GM12874 (cell line): ENCODE measurements around the gene SORBS1.

Experiments
- CTCF ChIP-seq: IDR thresholded peaks from 2 replicates; pipeline ENCODE4 v1.5.1; 2011; ENCODE audit warnings: low read depth, mild to moderate bottlenecking, control low read depth, low read length, moderate library complexity; ENCODE audit not compliant: insufficient read depth

SORBS1 gene

DNA sequence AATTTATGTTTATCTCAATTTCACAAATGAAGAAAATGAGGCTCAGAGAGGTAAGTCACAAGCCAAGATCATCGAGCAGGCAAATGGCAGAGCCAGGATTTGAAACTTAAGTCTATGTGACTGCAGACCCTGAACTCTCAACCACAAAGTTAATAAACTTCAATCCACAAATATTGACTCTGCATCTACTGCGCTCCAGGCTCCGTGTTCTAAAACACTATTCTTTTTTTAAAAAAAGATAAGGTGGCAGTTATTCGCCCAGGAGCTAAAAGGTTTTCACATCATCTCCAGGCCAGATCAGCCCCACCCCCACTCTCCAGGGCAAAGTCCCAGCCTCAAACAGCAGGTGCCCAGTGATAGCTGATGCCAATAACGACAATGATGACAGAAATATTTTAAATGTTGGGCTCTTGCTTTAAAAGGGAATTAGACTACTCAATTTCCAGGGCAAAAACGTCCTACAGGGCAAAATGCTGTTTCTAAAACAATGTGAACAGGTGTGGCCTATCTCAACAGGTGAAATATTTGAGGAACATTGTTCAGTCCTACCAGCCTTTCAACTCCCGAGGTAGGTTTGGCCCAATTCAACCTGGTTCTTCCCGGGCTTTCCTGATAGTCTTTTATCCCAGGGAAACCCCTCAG is 85.2 kb downstream of the SORBS1 start:
- TF ChIP-seq CTCF = no peak

DNA sequence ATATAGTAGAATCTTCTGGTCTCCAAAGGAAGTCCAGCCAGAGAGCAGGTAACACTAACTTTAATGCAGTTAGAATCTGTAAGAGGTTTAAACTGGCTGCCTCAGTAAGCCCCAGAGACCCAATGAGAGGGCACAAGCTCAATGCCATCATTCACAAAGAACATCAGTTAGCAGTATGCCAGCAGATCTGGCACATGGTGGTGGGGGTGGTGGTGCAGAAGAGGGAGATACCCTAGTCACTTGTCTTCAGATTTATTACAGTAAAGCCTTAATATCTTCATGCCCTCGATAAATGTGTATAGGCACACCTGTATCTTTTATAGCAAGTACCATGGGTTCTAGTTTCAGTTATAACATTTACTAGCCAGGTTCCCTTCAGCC is 86.2 kb downstream of the SORBS1 start:
- no peak for TF ChIP-seq CTCF

DNA sequence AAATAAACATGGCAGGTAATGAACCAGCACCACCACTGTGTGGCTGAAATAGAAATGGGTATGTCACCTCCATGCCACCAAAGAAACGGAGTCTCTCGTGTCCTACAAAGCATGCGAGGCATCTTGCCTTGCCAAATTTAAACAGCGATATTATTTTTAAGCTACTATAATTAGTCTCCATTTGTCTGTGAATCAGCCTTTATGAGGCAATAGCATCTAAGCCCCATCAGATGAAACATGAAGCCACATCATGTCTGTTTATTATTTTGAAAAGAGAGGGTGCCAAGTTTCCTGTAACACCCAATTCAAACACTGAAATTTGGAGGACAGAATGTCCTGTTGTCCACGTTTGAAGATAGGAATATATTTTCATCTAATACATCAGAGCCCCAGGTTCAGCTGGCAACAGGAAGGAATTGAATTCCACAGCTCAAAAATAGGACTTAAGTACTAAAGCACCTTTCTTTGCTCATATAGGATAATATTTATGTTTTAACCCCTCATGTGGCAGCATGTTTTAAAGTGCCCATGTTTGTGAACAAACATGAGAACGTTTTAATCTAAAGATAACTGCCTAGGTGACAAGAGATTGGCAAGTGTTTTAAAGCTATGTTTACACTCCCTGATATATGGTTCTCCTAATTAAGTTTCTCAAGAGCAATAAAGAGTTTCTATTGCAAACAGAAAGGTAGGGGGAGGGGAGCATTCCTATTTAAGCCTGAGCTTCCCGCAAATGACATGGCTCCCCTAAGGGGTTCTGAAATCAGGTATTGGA is 86.8 kb downstream of the SORBS1 start:
- TF ChIP-seq CTCF = no peak

- no peak for TF ChIP-seq CTCF
Measured at GRCh38 chr10:95472304-95473088, 88.7 kb downstream of the SORBS1 start.

DNA sequence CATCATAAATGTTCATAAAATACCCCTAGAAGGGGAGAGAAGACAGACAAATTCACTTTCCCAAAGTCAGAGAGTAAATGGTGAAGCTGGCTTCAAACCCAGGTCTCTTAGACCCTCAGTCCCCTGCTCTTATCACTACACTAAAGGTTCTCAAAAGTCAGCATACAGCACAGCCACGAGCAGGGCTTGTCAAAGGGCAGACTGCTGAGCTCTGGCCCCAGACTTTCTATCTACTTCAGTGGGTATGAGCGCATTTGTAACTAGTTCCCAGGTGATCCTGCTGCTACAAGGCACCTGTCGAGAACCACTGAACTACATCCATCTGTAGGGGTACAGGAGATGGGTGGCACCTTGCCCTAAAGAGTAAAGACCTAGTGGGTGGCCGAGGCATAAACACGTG is 91.5 kb downstream of the SORBS1 start:
- TF ChIP-seq CTCF = no peak

DNA sequence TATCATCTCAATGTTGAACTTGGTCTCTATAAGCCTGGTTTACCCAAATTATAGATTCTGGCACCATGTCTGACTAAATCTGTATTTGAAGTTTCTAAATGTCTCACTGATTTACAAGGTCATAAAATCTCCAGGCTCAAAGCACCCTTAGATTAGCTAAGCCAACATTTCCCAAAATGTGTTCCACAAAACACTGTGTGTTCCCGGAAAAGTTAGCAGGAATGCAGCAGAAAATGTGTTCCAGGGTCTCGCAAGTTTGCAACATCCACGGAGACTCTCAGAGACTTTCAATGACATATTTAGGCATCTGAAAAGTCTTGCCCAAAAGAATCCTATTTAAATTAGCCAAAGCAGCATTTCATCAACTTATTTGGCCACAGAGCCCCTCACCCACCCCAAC is 91.9 kb downstream of the SORBS1 start:
- no peak for TF ChIP-seq CTCF

DNA sequence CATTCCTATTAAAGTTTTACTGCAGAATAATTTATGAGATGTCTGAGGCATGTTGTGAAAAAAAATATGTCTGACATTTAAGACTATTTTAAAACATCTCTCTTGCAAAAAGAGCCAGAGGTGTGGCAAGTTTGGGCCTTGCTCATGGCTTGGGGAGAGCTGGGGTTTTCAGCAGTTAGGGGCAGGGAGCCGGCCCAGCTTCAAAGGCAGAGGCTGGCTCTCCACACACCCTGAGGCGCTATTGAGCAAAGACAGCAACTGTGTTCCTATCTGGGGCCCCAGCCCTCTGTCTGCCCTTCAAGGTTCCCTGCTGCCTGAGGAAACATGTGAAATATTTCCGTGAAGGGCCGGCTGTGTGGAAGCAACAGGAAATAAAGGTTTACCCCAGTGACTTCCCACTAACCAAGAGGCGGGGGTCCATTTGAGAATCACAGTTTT is 94.0 kb downstream of the SORBS1 start:
- no peak for TF ChIP-seq CTCF
